Epithelial cell of alveolus of lung (primary cell): ENCODE measurements around the gene GALR3. TPM values are rescaled to one million over a fixed set of nuclear protein-coding genes. Genes with fewer than 3 reads are reported as not detected.

Source experiments
- total RNA-seq: library from RNA; depleted of rRNA; stranded (reverse); fragments of >200 nt; gene quantifications from 2 replicates; pipeline ENCODE4 v1.2.1, GENCODE V29; 2015

Gene GALR3, protein sequence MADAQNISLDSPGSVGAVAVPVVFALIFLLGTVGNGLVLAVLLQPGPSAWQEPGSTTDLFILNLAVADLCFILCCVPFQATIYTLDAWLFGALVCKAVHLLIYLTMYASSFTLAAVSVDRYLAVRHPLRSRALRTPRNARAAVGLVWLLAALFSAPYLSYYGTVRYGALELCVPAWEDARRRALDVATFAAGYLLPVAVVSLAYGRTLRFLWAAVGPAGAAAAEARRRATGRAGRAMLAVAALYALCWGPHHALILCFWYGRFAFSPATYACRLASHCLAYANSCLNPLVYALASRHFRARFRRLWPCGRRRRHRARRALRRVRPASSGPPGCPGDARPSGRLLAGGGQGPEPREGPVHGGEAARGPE
- total RNA-seq: not detected in 2 replicates

DNA sequence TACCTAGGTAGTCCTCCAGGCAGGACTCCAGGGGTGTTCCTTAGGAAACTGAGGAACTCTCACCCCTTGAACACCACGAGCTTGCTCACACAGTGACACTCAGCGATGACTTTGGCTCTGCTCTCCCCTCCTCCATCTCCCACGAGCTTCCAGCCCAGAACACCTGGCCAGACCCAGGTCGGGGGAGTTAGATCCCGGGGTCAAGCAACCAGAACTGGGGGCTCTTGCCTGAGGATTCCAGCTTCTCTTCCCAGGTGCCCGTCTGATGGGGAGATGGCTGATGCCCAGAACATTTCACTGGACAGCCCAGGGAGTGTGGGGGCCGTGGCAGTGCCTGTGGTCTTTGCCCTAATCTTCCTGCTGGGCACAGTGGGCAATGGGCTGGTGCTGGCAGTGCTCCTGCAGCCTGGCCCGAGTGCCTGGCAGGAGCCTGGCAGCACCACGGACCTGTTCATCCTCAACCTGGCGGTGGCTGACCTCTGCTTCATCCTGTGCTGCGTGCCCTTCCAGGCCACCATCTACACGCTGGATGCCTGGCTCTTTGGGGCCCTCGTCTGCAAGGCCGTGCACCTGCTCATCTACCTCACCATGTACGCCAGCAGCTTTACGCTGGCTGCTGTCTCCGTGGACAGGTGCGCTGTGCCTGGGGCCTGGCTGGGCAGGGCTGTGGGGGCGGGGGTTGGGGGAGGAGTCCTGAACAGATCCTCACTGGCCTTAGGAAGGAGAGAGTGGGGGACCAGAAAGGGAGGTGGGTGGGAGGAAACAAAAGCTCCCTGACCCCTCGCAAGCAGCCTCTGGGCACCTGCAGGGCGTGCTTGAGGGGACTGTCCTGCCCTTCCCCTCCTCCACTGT is at the start of gene GALR3:
Gene GALR3, plus strand, starts transcription at position 249 of the 852 bp plus-strand sequence. Its CDS starts 25 bp downstream, at position 274.

DNA sequence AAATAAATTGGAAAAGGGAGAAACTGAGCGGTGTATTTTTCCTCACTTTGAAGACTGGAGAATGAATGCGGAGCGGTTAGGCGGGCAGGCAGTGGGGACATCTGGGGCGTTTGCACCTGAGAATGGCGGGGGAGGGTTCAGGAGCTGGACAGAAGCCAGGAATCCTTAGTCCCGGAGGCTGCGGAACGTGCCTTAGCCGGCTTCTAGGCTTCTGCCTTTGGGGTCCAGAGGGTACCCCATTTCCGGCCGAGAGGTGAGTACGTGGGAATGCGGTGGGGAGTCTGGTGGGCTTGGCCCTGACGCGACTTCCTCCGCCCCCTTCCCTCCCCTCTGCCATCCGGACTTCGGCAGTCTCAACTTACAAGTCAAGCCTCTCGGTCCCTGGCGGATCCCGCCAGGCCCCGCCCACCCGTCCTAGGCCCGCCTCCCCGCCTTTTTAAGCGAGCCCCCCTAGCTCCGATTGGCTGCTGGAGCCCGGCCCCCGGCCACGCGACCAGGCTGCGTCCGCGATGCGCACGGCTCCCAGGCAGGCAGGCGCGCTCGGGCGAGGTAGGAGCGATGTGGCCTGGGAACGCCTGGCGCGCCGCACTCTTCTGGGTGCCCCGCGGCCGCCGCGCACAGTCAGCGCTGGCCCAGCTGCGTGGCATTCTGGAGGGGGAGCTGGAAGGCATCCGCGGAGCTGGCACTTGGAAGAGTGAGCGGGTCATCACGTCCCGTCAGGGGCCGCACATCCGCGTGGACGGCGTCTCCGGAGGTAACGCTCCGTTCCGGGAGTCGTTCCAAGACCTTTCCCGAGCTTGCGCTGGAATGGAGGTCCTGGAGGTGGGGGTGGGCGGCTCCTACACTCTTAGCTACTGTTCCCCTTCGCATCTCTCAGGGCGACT is 15.5 kb upstream of the GALR3 start, which contains the start of gene GCAT:
Gene GCAT, plus strand, starts transcription at position 525 of the 884 bp plus-strand sequence. Its CDS starts 34 bp downstream, at position 559.

DNA sequence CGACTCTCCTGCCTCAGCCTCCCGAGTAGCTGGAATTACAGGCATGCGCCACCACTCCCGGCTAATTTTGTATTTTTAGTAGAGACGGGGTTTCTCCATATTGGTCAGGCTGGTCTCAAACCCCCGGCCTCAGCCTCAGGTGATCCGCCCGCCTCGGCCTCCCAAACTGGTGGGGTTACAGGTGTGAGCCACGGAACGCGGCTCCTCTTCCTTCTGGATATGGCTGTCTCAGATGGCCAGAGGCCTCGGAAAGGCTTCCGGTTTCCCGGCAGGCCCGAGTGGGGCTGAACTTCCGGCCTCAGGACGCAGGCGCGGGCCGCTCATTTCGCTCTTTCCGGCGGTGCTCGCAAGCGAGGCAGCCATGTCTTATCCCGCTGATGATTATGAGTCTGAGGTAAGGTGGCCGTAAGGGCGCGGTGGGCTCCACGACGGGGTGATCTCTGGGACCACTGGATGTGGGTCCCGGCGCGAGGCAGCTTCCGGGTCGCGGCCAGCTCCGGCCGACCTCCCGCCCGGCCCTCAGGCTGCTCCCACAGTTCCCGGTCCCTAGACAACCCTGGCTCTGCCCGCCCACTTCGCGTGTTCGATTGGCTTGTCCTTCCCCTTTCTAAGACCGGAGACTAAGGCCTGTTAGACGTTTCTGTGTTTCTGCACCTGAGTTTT is 26.0 kb downstream of the GALR3 start, which contains the start of gene EIF3L:
Gene EIF3L, plus strand, starts transcription at position 331 of the 663 bp plus-strand sequence. Its CDS starts 31 bp downstream, at position 362.

Other genes starting within 250 kb of the GALR3 start
- gene LGALS2, start 243.3 kb upstream of the GALR3 start, total RNA-seq: not detected in 2 replicates
- gene GGA1, start 214.5 kb upstream of the GALR3 start, total RNA-seq: 29.4 and 35.7 TPM in 2 replicates
- 21.2 and 25.3 TPM in 2 replicates for gene SH3BP1, start 183.7 kb upstream of the GALR3 start, total RNA-seq
- 18.6 and 24.4 TPM in 2 replicates for gene PDXP, start 164.7 kb upstream of the GALR3 start, total RNA-seq
- gene LGALS1, start 147.7 kb upstream of the GALR3 start, total RNA-seq: 5,976 and 9,609 TPM in 2 replicates
- 15.0 and 23.2 TPM in 2 replicates for gene NOL12, start 137.0 kb upstream of the GALR3 start, total RNA-seq
- 56.2 and 98.1 TPM in 2 replicates for gene TRIOBP, start 126.3 kb upstream of the GALR3 start, total RNA-seq
- gene GCAT, start 15.4 kb upstream of the GALR3 start, total RNA-seq: 20.2 and 35.9 TPM in 2 replicates
- 30.6 and 47.8 TPM in 2 replicates for gene ANKRD54, start 21.0 kb downstream of the GALR3 start, total RNA-seq
- 467 and 631 TPM in 2 replicates for gene EIF3L, start 26.0 kb downstream of the GALR3 start, total RNA-seq
- 10.7 and 21.2 TPM in 2 replicates for gene MICALL1, start 82.9 kb downstream of the GALR3 start, total RNA-seq
- gene C22orf23, start 130.2 kb downstream of the GALR3 start, total RNA-seq: 0.13 and 3.0 TPM in 2 replicates
- 72.3 and 86.5 TPM in 2 replicates for gene POLR2F, start 130.3 kb downstream of the GALR3 start, total RNA-seq
- gene SOX10, start 161.2 kb downstream of the GALR3 start, total RNA-seq: not detected in 2 replicates
- gene PICK1, start 234.0 kb downstream of the GALR3 start, total RNA-seq: 5.2 and 16.8 TPM in 2 replicates